Head of caudate nucleus (tissue), 42 donors: Measurements from ENCODE around the gene FARSA.
"Not testable (repeated sequence)": the region's sequence is repeated elsewhere in the genome, so short reads cannot be mapped to it uniquely, and the experiment has no call there.

ENCODE experiments used
- DNase-seq, 42 donors: peaks; one replicate each; pipeline versions ENCODE4 v3.0.0 to v3.0.0-alpha.2; 2020 to 2021; ENCODE audit warnings: mixed read lengths in 7 of 42
- intact Hi-C: fragments of 100-400 bp; cut with DNase I; formaldehyde crosslinking; loops from one replicate; pipeline ENCODE4 v1.15.0; 2022

Gene FARSA

DNA sequence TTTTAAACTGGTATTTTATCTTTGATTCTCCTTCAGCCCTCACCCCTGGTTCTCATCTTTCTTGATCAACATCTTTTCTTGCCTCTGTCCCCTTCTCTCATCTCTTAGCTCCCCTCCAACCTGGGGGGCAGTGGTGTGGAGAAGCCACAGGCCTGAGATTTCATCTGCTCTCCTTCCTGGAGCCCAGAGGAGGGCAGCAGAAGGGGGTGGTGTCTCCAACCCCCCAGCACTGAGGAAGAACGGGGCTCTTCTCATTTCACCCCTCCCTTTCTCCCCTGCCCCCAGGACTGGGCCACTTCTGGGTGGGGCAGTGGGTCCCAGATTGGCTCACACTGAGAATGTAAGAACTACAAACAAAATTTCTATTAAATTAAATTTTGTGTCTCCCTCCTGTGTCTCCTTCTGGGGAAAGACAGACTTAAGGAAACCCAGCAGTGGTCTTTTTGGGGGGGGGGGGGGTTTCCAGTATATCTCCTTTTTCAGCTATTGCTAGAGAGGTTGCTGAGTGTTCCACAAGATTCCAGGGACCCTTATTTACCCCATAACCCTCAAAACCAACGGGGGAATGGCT lies 10.7 kb upstream of the FARSA start:
- DNase-seq = no peak
- intact Hi-C loops = no loop called here

DNA sequence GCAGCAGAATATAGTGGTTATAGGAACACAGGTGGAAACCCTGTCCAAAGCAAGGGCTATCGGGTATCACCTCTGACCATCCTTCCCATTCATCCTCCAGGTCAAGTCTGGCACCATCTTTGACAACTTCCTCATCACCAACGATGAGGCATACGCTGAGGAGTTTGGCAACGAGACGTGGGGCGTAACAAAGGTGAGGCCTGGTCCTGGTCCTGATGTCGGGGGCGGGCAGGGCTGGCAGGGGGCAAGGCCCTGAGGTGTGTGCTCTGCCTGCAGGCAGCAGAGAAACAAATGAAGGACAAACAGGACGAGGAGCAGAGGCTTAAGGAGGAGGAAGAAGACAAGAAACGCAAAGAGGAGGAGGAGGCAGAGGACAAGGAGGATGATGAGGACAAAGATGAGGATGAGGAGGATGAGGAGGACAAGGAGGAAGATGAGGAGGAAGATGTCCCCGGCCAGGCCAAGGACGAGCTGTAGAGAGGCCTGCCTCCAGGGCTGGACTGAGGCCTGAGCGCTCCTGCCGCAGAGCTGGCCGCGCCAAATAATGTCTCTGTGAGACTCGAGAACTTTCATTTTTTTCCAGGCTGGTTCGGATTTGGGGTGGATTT lies 10.0 kb upstream of the FARSA start:
- DNase-seq = no peak
- intact Hi-C loops = no loop called here

DNA sequence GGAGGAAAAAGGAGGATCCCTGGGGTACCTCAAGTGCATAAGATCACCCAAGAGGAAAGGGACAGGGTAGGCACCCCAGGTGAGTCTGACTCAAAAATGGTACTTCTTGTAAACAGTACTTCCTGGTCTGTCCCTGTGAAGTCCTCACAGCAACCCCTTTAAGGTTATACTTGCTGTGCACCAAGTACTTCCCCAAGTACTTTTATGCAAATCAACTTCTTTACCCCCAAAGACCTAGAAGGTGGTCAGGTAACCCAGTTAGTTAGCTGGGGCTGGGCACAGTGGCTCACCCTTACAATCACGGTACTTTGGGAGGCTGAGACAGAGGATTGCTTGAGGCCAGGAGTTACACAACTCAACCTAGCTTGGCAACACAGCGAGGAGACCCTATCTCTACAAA lies 7.4 kb upstream of the FARSA start:
- intact Hi-C loops = no loop called here
- DNase-seq = no peak

DNA sequence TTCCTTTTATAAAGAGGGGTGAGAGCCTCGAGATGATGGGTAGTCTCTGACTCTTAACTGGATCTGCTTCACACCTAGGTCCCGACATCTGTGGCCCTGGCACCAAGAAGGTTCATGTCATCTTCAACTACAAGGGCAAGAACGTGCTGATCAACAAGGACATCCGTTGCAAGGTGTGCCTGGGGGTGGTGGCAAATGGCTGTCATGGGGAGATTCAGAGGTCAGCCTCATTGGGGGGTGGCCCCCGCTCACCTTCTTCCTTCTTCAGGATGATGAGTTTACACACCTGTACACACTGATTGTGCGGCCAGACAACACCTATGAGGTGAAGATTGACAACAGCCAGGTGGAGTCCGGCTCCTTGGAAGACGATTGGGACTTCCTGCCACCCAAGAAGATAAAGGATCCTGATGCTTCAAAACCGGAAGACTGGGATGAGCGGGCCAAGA lies 6.5 kb upstream of the FARSA start:
- no peak for DNase-seq
- intact Hi-C loops = no loop called here

DNA sequence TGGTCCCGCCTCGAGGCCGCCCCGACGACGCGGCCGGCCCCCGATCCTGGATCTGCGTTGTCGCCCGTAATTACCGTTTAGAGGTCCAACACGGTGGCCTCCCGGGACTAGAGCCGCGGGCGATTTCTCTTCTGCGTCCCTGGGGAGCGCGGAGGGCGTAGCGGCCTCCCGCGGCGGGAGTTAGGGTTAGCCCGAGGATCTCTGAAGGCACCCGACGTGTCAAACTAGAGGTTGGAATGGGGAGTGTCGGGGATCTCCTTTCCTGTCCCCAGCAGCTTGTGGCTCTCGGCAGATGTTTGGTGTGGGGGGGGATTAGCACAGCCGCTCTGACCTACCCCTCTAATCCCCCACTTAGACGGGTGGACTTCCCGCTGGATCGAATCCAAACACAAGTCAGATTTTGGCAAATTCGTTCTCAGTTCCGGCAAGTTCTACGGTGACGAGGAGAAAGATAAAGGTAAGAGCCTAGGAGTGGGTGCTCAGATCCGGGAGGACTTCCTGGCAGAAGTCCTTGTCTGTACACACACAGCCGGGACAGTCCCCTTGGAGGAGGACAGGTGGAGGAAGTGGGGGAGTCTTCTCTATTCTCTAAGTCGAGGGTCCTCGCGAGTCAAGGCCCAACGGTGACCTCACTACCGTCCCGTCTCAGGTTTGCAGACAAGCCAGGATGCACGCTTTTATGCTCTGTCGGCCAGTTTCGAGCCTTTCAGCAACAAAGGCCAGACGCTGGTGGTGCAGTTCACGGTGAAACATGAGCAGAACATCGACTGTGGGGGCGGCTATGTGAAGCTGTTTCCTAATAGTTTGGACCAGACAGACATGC lies 5.5 kb upstream of the FARSA start:
- peak in 2 of 42 donors; percentile 18 to 30 for DNase-seq
- intact Hi-C loops = no loop called here

DNA sequence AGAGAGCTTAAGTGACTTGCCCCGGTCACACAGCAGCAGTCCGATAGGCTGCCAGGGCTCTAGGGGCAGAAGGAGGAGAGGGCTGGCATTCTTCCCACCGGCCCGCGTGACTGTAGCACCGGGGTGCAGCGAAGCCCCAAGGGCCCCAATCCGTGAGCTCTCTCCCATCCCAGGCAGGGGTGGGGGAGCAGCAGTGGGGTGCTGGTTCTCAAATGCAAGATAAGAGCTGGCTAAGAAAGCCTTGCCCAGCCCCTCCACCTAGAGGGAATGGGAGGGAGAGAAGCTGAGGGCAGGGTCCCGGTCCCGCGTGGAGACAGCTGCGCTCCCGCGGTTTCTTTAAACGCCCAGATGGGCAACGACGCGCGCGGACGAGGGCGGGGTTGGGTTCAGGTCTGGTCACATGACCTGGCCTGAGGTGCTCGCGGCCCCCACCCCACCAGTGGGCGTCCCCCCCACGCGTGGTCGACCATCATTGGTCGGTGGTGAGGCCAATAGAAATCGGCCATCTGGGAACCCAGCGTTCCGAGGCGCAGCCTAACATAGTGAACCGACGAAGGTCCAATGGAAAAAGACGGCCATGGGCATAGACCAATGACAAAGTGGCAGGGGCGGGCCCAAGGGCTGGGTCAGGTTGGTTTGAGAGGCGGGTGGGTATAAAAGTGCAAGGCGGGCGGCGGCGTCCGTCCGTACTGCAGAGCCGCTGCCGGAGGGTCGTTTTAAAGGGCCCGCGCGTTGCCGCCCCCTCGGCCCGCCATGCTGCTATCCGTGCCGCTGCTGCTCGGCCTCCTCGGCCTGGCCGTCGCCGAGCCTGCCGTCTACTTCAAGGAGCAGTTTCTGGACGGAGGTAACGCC lies 4.6 kb upstream of the FARSA start, which contains the start of gene CALR:
Gene CALR (plus strand): TSS at position 683 of the 852 bp plus-strand sequence. CDS start 71 bp downstream, at position 754.
- intact Hi-C loops = no loop called here
- peak; percentile 98 to 100 (median 100) for DNase-seq

DNA sequence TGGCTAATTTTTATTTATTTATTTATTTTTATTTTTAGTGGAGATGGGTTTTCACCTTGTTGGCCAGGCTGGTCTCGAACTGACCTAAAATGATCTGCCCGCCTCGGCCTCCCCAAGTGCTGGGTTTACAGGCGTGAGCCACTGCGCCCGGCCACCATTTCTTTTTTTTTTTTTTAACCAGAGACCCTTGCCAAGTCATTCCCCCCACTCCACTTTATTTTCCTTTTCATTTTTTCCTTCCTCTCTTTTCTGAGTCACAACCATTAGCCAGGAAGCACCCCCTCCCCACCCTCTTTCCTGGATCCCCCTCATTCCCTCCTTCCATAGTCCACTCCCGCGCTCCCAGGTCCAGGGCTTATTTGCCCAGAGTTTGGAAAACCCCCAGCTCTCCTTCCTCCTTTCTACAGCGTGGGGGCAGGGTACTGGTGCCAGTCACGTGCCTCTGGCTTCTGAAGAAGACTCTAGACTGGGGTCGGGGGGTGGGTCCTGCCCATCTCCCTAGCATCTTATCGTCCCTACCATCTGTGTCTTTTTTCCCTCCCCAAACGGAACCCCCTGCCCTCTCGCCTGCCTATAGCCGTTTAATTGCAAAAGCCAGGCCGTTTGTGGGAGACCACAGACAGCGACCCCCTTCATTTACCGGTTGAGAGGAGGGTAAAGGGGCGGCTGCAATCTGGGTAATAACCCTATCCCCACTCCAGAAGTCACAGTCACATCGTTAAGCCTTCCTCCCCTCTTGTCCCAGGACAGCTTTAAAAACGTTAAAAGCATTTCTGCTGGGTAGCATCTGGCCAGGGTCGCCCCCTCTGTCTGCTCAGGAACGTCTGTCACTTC lies 3.8 kb upstream of the FARSA start:
- intact Hi-C loops = no loop called here
- peak in 11 of 42 donors; percentile 26 to 67 (median 43) for DNase-seq

DNA sequence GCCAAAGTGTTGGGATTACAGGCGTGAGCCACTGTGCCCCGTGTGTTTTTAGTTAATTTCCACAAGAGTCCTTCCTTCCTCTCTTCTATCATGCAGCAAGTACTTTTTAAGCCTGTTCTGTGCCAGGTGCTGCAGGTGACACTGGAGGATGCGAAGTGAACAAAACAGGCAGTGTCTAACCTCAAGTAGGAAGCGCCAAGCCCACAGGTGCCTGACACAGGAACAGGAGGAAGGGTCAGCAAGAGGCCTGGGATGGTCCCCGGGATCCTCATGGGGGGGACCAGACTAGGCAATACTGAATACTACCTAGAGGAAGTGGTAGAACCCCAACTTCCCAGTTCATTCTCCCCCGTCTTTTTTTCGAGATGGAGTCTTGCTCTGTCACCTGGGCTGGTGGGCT lies 3.1 kb upstream of the FARSA start:
- DNase-seq = no peak
- intact Hi-C loops = no loop called here

DNA sequence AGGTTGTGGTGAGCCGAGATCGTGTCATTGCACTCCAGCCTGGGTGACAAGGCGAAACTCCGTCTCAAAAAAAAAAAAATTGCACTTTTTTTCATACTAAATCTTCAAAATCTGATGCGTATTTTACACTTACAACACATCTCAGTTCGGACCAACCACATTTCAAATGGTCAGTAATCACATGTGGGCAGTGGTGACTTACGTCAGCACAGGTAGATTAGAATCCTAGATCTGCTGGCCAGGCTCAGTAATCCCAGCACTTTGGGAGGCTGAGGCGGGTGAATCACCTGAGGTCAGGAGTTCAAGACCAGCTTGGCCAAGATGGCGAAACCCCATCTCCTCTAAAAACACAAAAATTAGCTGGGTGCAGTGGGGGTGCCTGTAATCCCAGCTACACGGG lies 1.6 kb upstream of the FARSA start:
- intact Hi-C loops = no loop called here

DNA sequence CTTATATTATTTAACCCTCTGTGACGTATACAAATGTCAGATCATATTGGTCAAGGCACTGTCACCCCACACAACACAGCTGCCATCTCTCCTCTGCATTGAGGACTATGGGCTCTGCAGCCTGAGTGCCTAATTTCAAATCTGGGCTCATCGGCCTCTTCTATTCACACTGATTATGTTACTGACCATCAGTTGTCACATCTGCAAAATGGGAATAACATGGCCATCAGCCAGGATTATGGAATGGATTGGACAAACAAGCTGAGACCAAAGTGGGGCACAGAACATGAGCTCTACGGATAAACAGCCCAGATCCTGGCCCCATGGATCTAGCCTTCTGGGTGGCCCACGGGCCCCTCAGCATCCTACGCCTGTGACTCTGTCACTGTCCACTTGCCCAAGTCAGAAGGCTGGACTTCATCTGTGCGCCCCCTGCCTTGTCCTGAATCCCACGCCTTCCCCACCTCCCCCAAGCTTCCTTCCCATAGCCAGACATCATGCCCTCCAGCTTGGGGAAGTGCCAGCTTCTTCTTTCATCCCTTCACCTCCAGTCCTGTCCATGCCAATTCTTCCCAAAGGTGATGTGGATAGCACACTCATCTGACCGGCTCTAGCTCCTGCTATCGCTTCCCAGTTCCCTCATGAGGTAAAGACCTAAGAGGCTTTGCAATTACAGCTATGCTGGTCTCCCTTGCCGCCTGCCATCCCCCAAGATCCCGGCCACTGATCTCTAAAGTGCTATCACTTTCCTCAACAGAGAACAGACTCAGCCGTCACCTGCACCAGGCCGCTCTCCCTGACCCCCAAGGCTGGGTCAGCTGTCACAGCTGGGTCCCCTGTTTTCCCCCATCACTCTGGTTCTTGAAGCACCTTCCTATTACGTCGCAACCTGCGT lies 872 bp downstream of the FARSA start:
- no peak for DNase-seq
- intact Hi-C loops = loop anchor here (5.0 kb wide), 1 partner anchor 40 kb away; the partner anchor contains the start of gene GCDH

More for the DNA sequence above, 1.6 kb upstream of the FARSA start:
- no peak for DNase-seq

DNA sequence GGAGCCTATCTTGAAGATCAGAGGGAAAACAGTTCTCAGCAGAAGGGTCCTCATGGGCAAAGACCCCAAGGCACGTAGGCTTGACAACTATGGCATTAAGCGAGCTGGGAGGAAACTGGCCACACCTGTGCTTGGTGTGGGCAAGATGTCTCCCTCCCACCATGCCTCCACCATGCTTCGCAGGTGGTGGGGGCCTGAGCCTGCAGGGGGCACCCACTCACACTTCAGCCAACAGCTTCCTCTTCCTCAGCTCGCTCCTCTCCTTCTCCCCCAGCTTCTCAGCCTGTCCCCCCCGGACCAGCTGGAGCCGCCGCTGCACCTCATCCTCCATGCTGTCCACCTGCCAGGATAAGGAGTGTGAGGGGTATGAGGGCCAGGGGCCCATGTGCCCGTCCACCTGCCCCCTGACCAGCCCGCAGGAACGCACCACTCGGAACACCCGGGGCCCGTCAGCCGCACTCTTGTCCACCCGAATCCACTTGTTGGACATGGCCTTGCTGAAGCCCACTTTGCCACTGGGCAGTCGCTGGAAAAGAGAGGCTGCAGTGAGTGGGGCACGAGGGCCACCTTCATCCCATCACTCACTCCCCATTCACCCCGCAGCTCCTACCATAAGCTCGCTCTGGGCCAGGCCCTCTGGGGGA lies 3.4 kb downstream of the FARSA start:
- no peak for DNase-seq
- intact Hi-C loops = loop anchor here (5.0 kb wide), 1 partner anchor 38 kb away; the partner anchor contains the start of gene GCDH

DNA sequence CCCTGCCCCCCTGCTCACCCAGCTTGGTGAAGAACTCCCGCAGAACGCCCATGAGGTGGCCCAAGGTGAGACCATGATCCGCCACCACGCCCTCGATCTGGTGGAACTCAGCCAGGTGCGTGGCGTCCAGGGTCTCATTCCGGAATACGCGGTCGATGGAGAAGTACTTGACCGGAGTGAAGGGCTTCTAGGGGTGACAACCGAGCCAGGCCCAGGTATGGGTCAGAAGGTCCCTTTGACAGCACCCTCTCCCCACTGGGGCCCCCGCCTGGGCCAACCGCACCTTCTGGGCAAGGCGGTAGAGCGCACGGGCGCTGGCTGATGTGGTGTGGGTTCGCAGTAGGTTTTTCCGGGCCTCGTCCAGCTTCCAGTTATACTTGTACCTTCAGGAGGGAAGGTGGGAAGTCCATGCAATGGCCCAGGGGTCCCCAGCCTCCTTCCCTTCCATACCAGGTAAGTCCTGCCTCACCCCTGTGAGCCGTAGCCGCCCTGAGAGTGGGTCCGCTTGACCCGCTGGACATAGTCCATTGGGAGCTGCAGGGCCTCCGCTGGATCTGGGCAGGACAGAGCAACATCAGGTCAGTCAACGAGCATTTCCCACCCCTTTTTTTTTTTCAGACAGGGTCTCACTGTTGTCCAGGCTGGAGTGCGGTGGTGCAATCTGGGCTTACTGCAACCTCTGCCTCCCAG lies 8.7 kb downstream of the FARSA start:
- intact Hi-C loops = no loop called here
- no peak for DNase-seq

DNA sequence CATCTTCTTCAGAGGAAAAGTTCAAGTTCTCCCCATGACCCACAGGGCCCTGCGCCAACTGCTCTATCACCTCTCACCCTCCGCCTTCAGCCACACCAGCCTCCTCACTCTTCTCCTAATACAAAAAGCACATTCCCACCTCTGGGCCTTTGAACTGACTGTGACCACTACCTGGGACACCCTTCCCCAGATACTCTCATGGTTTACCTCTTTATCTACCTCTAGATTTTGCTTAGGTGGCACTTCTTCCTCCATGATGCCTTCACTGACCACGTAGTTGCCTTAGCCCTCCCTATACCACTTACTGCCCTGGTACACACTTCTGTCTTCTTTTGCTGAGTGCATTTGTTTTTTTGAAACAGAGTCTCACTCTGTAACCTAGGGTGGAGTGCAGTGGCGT lies 10.6 kb downstream of the FARSA start:
- DNase-seq = no peak
- intact Hi-C loops = no loop called here

DNA sequence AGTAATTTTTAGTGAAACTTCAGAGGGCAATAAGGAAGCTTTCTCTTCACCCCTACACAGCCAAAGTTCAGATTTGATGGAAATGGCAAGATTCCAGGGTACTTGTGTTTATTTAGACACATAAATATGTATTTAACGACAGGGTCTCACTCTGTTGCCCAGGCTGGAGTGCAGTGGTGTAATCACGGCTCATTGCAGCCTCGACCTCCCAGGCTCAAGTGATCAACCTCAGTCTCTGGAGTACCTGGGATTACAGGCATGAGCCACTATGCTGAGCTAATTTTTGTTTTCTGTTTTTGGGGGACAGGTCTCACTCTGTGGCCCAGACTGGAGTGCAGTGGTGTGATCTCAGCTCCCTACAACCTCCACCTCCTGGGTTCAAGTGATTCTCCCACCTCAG lies 12.5 kb downstream of the FARSA start:
- no peak for DNase-seq

DNA sequence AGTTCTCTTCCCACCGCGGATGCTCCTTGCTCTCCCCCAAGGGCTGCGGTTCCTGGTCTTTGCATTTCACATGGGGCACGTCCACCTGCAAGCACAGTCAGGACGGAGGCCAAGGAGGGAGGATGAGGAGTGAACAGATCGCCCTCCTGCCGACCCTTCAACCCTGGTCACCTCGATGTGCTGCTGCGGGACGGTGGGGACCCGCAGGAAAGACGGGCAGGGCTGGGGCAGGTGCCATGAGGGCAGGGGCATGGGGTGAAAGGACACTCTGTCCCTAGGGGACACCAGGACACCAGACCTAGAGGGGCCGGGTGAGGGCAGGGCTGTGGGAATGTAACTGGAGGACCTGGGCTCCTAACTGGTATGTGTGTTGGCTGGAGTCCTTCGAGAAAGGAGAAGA lies 15.3 kb downstream of the FARSA start:
- no peak for DNase-seq
- intact Hi-C loops = no loop called here

More for the DNA sequence above, 12.5 kb downstream of the FARSA start:
- intact Hi-C loops = loop anchor here (2.0 kb wide), 1 partner anchor 36 kb away; the partner anchor contains the start of gene GADD45GIP1

DNA sequence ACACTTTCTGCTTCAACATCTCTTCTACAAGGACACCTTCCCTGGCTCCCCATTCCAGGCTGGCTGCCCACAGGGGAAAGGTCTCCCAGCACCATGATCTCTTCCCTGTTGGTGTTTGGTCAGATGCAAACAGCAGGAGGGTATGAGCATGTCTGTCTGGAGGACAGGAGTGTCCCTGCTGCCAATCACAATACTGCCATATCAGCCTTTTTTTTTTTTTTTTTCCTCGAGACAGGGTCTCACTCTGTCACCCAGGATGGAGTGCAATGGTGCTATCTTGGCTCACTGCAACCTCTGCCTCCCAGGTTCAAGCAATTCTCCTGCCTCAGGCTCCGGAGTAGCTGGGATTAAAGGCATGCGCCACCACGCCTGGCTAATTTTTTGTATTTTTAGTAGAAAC lies 17.7 kb downstream of the FARSA start:
- DNase-seq, intact Hi-C loops: not testable (repeated sequence)
